ENCODE measurements around the gene SPIB.

Gene SPIB

DNA sequence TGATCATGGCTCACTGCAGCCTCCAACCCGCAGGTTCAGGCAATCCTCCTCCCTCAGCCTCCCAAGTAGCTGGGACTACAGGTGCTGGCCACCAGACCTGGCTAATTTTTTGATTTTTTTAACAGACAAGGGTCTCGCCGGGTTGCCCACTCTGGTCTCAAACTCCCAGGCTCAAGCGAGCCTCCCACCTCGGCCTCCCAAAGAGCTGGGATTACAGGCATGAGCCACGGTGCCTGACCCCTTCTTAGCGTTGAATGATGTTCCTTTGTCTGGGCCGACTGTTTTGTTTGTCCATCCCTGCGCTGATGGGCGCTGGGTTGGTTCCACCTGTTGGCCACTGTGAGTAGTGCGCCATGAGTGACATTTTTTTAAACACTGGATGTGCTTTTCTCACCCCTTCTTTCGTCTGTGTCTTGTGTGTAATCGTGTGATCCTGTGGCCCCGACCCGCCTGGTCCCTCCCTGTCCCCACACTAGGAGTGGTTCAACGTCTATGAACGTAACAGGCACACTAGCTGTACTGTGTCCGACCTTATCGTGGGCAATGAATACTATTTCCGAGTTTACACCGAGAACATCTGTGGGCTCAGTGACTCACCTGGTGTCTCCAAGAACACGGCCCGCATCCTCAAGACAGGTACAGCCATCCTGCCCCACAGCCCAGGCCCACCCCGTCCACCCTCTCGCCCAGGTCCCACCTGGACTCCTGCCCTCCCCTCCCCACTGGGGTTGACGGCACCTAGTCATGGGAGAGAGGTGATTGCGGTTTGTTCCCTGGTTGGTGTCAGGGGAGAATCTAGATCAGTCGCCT, 42.5 kb downstream of the SPIB start:
- Histone ChIP-seq H3K4me3 (ENCODE audit: low read depth, low read length) (no peak overlapping the region), H3K36me3 (no peaks in the 10 kb centered on the region), H3K27ac (no peak overlapping the region), H3K9me3 (ENCODE audit: severe bottlenecking) (no peaks in the 10 kb centered on the region), H3K27me3 (ENCODE audit: insufficient read depth, low read depth, severe bottlenecking) (no peaks in the 10 kb centered on the region)
- TF ChIP-seq, protein P1, sequence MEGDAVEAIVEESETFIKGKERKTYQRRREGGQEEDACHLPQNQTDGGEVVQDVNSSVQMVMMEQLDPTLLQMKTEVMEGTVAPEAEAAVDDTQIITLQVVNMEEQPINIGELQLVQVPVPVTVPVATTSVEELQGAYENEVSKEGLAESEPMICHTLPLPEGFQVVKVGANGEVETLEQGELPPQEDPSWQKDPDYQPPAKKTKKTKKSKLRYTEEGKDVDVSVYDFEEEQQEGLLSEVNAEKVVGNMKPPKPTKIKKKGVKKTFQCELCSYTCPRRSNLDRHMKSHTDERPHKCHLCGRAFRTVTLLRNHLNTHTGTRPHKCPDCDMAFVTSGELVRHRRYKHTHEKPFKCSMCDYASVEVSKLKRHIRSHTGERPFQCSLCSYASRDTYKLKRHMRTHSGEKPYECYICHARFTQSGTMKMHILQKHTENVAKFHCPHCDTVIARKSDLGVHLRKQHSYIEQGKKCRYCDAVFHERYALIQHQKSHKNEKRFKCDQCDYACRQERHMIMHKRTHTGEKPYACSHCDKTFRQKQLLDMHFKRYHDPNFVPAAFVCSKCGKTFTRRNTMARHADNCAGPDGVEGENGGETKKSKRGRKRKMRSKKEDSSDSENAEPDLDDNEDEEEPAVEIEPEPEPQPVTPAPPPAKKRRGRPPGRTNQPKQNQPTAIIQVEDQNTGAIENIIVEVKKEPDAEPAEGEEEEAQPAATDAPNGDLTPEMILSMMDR (IDR thresholded peaks at IDR 0.05; ENCODE audit: low read depth, low read length), result peak; percentile 82
- peak; percentile 73 for DNase-seq

DNA sequence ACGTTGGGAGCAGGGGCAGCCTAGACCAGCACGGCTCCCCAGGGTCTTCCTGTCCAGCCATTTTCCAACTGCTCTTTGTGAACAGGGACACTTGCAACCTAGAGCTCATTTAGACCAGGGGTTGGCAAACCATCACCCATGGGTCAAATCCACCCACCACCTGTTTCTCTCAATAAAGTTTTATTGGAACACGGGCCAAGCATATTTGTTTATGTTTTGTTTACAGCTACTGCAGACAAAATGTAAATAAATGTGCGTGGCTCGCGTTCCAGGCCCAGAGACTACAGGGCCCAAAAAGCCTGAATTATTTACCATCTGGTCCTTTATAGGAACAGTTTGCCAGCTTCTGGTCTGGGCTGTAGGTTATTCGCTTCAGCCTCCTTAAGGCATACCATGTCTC, 44.2 kb downstream of the SPIB start:
- Histone ChIP-seq H3K27ac (no peak overlapping the region), H3K4me3 (ENCODE audit: low read depth, low read length) (no peak overlapping the region), H3K36me3 (no peaks in the 10 kb centered on the region), H3K27me3 (ENCODE audit: insufficient read depth, low read depth, severe bottlenecking) (no peaks in the 10 kb centered on the region), H3K9me3 (ENCODE audit: severe bottlenecking) (no peaks in the 10 kb centered on the region)
- DNase-seq, result no peak
- TF ChIP-seq, protein P1 (IDR thresholded peaks at IDR 0.05; ENCODE audit: low read depth, low read length), result no peak

DNA sequence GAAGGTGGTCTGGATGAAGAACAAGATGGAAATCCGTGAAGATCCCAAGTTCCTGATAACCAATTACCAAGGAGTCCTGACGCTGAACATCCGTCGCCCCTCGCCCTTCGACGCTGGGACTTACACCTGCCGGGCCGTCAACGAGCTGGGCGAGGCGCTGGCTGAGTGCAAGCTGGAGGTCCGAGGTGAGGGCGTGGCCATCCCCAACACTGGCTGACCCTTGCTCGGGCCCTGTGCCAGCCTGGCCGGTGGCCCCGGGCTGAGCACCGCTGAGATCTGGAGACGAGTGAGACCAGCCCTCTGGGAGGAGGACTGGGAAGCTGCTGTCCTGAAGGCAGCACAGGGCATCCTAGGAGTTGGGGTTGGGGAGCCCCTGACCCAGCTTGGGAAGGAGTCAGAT, 45.6 kb downstream of the SPIB start:
- Histone ChIP-seq H3K4me3 (ENCODE audit: low read depth, low read length) (no peak overlapping the region), H3K36me3 (no peaks in the 10 kb centered on the region), H3K9me3 (ENCODE audit: severe bottlenecking) (no peaks in the 10 kb centered on the region), H3K27me3 (ENCODE audit: insufficient read depth, low read depth, severe bottlenecking) (no peaks in the 10 kb centered on the region), H3K27ac (no peak overlapping the region)
- DNase-seq, result no peak
- TF ChIP-seq, protein P1 (IDR thresholded peaks at IDR 0.05; ENCODE audit: low read depth, low read length), result no peak

DNA sequence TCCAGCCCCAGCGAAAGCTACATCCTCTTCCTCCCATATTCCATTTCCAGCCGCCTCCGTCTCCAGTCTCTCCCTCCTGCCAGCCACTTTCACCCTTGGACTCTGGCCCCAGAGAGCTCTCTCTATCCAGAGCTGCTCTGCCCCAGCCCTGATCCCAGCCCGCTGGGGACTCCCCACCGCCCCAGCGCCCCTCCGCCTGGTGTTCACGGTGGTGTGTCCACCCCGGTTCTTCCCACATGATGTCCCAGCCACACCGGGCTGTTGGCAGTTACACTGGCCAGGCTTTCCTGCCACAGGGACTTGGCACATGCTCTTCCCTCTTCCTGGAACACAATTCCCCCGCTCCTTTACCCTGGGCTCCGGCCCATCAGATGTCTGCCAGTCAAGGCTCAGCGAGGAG, 46.3 kb downstream of the SPIB start:
- H3K27me3 ChIP-seq (ENCODE audit: insufficient read depth, low read depth, severe bottlenecking), result no peaks in the 10 kb centered on the region
- TF ChIP-seq, protein P1 (IDR thresholded peaks at IDR 0.05; ENCODE audit: low read depth, low read length), result no peak

DNA sequence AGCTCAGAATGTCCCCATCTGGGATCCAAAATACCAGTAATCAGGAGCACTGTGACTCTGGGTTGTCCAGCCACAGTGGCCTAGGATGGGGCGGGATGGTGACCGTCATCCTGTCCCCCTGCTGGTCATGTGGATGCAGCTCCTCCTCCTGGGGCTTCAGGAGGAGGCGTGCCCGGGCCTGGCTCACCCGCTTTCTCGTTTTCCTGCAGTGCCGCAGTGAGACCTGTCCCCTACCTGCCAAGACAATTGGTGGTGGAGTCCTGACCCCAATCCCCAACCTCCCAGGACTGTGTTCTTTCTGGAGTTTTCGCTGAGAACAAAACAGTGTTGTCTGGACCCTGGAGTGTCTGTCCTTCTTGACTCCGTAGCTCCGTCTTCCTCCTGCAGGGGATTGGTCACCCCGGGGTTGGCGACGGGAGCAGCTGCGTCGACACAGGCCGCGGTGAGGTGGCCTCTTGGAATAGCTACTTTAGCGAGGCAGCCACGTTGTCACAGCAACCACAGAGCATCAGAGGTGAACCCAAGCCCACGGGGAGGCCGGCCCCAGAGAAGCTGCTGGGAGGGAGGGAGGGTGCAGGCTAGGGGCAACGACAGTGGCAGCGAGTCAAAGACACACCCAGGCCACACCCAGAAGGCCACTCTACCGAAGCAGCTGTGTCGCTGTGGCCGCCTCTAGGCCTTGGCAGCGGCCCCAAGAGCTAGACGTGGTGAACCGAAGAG, 47.4 kb downstream of the SPIB start:
- H3K9me3 ChIP-seq (ENCODE audit: severe bottlenecking), result no peaks in the 10 kb centered on the region
- TF ChIP-seq, protein P1 (IDR thresholded peaks at IDR 0.05; ENCODE audit: low read depth, low read length), result peak; percentile 64
- H3K36me3 ChIP-seq, result no peaks in the 10 kb centered on the region
- H3K4me3 ChIP-seq (ENCODE audit: low read depth, low read length), result peak overlapping the region; percentile 30
- no peaks in the 10 kb centered on the region for H3K27me3 ChIP-seq (ENCODE audit: insufficient read depth, low read depth, severe bottlenecking)
- H3K27ac ChIP-seq, result peak overlapping the region; percentile 49
- DNase-seq, result peak; percentile 84

More for the DNA sequence above, 46.3 kb downstream of the SPIB start:
- H3K9me3 ChIP-seq (ENCODE audit: severe bottlenecking), result no peaks in the 10 kb centered on the region
- peak overlapping the region; percentile 49; the same call in 1 of the 2 replicates for H3K27ac ChIP-seq
- H3K4me3 ChIP-seq (ENCODE audit: low read depth, low read length), result no peak overlapping the region
- H3K36me3 ChIP-seq, result no peaks in the 10 kb centered on the region
- DNase-seq, result no peak
